CD4-positive, alpha-beta T cell treated with Interleukin-10 for 1 hour (primary cell): ENCODE results near the gene COQ8A.
"Not testable (repeated sequence)": the region's sequence is repeated elsewhere in the genome, so short reads cannot be mapped to it uniquely, and the experiment has no call there.

ENCODE experiments used
- DNase-seq: peaks from one replicate; pipeline ENCODE4 v3.0.0-alpha.2; 2020

Gene COQ8A

DNA sequence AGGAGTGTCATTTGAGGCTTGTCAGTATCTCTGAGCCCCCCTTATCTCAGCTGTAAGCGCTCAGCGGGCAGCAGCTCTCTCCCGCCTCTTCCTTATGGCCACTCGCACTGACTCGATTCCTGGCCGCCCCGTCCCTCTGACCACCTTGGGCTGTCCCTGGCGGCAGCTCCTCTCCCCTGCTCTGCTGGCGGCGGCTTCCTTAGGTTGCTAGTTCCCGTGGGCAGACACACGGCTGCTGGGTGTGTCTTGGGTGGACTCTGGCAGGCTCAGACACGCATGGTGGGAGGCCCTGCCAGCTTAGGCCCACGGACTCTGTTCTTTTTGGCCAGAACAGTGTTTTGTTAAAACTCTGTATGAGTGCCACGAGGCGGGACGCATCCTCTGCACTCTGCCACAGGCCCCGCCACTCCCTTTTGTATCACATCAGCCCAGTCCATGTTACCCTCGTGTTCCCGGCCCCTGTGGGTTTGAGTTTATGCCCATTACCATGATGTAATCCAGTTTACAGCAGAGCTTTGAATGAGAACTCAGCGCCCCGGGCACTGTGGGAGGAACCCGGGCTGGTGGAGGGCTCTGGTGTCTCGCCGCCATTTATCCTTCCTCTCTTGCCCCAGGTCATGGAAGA, 45.9 kb downstream of the COQ8A start:
- no peak for DNase-seq

GRCh38 chr1:226986496-226987178, 46.5 kb downstream of the COQ8A start:
- no peak for DNase-seq

GRCh38 chr1:226987179-226987536, 47.1 kb downstream of the COQ8A start:
- no peak for DNase-seq

DNA sequence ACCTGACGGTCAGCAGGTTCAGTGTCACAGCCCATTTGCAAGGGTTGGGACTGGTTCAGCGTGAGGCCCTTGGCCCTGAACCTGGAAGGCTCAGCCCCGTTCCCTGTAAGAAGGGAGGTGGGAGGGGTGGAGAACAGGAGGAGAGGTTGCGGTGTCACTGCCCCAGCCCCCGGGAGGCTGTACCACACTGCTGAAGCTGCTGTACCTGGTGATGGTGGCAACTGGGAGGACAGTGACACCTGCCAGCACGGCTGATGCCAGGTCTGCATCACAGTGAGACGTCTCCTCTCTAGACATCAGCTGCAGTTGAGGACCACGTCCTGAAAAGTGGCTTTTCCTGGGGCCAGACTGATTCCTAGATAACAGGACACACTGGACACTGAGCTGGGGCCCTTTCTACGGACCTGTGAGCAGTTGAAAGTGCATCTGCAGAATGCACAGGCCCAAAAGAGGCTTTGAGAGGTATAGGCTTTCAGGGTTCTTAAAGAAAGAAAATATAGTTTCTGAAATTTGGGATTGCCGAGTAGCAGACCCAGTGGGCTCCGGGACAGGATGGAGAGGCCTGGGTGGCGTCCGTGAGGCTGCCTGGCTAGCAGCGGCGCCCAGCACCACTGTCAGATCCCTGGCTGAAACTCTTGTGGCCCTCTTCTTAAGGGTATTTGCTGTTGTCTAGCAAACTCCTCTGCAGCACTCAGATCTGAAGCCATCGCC, 47.7 kb downstream of the COQ8A start:
- DNase-seq: no peak

- no peak for DNase-seq
These were observed 48.2 kb downstream of the COQ8A start for GRCh38 chr1:226988334-226988666.

DNA sequence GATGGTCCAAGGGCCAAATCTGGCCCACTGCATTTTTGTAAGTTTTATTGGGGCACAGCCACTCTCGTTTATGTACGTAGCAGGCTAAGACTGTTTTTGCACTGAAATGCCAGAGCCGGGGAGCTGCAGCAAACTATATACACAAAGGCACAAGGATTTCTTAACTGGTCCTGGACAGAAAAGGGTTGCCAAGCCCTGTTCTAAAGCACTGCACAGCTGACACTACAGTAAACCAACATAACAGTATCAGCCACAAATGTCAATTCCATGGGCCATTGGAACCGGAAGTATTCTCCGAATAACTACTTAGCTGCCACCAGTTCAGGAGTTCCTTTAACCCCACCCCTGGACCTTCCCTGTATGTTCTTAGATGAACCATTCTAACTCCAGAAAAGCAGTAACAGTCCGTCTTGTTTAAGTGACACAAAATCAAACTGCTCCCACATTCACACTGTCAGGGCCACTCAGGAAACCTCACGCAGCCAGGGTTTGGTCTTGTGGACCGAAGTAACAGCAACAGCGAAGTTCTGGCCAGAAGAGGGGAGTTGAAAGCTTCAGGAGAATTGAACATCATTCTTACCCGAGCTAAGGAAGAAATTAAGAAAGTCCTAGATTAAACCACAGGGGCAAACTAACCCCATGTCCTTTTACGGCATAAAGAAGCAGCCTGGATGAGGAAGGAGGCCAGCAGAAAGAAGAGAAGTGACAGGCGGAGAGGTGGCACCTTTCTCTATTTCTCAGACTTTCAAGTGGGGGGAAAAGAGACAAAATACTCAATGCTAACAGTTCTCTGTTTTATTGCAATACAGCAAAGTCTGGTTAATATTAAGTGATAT, 49.2 kb downstream of the COQ8A start:
- DNase-seq: no peak

DNA sequence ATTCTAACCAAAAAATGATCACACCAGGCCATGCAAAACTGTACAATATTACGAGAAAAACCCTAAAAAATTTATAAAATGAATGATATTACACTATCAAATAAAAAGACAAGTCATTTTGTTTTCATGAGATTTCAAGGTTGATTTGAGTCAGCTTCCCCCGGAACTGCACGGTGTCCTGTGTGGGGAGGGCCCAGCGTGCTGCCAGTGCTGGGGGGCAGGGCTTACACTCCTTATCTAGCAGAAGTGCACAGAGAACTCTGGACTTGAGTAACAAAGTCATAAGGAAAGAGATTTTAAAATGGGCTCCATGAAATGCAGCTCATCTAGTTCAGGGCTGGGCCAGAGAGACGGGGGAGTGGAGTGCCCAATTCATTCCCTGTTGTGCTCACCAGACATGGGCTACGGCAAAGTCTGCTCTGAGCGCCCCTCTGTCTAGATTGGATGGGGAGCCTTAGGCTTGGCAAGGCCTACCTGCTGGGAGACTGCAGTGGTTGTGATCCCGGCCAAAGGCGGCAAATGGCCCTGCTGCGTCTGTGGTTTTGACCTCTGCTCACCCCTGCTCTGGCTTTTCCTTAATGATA, 50.1 kb downstream of the COQ8A start:
- DNase-seq: peak; percentile 28

- DNase-seq: no peak
These were observed 51.8 kb downstream of the COQ8A start for GRCh38 chr1:226991920-226992319.

GRCh38 chr1:226993814-226994585, 53.9 kb downstream of the COQ8A start:
- DNase-seq: no peak

GRCh38 chr1:226994586-226995364, 54.7 kb downstream of the COQ8A start:
- DNase-seq: no peak

- DNase-seq: no peak
These were observed 55.6 kb downstream of the COQ8A start for GRCh38 chr1:226995365-226996332.

- DNase-seq: not testable (repeated sequence)
These were observed 59.5 kb downstream of the COQ8A start for GRCh38 chr1:226999579-226999978.

- DNase-seq: no peak
These were observed 62.5 kb downstream of the COQ8A start for GRCh38 chr1:227002531-227003049.

DNA sequence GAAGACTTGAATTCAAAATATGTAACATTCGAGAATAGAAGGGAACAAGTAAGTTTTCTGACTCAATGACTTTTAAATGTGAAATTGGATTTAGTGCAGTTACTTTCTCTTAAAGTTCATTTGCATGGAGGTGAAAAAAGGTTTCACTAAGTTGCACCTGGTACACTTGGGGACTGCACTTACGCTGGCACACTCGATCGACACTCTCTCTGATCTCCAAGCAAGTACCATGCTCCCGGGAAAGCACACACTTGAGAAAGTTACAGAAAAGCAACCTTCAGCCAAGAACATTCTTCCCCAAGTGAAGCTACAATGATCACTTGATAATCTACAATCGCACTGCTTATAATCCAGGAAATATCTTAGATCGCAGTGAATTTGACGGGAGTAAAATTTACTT, 63.1 kb downstream of the COQ8A start:
- no peak for DNase-seq

DNA sequence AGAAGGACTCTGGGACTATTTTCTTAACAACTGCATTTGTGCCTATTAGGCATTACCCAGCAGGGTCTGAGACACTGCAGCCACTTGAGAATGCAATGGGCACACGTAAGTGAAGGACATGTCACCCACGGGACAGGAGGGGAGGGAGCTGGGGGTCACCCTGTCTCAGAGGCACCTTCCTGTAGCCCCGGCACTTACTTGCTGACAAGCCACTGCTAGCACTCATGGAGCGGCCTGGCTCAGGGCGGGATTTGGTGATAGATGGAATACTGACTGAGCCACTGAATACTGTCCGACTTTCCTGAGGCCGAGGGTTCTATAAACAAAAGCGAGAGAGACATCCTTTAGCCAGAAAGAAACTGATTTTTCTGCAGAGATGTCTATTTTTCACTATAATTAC, 64.7 kb downstream of the COQ8A start:
- DNase-seq: no peak

DNA sequence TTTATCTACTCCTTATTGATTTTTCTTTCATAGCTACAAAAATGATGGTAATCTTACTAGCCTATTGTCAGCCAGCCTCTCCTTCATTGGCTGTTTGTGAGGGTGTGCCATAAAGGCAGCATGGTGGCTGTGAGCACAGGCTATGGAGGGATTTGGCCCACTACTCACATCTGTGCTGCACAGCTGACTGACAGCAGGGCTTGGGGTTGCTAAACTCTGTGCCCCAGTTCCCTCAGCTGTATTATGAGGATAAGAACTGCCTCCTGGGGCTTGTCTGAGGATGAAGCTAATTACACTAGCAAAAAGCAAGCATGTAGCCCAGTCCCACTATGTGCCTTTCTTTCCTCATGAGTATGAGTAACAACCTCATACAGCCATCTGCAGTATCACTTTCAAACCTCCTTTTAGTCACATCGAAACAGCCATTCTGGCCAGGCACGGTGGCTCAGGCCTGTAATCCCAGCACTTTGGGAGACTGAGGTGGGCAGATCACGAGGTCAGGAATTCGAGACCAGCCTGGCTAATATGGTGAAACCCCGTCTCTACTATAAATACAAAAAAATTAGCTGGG, 66.2 kb downstream of the COQ8A start:
- DNase-seq: no peak

DNA sequence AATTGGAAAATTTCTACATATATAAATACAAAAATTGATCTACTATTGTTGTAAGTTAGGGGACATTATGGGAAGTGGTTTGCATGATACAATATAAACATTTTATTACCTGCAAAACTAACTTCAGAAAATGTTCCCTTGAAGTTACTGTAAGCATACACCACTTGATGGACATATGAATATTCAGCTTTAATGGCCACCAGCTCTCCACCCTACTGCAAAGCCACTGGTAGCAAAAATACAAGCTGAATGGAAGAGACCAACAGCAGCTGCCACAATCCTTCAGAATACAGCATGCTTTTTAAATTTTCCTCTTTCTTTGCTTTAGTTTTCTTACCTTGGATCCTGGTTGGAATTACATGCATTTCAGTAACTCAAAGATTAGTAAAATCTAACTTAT, 69.8 kb downstream of the COQ8A start:
- DNase-seq: no peak

- DNase-seq: no peak
These were observed 70.6 kb downstream of the COQ8A start for GRCh38 chr1:227010645-227011044.

- no peak for DNase-seq
These were observed 76.9 kb downstream of the COQ8A start for GRCh38 chr1:227016990-227017389.

GRCh38 chr1:227032396-227032795, 92.3 kb downstream of the COQ8A start:
- no peak for DNase-seq
